B cell (primary cell): ENCODE data around the gene AANAT. TPM values are rescaled to one million over a fixed set of nuclear protein-coding genes. Genes with fewer than 3 reads are reported as not detected.

ENCODE experiments used
- ATAC-seq: fragments of 200-7000 bp; cut with Tn5 transposase; one replicate; pipeline ENCODE4 v1.10.0; 2021; ENCODE audit warnings: low read depth, mild to moderate bottlenecking, moderate number of reproducible peaks, moderate library complexity
- CTCF ChIA-PET: fragments of 350-600 bp; sonication (Branson Sonifier 250); formaldehyde crosslinking; loops from one replicate; lab custom pipeline; 2021; ENCODE audit warnings: antibody characterized with exemption, inconsistent platforms; lab: Charles Lee
- POLR2A ChIA-PET: fragments of 350-600 bp; sonication (Branson Sonifier 250); formaldehyde crosslinking; loops from one replicate; lab custom pipeline; 2021; ENCODE audit warnings: antibody characterized with exemption; lab: Charles Lee
- DNase-seq: peaks from one replicate; pipeline ENCODE4 v3.0.0; 2013
- H2AFZ ChIP-seq: 2 replicates; pipeline ENCODE4 v1.6.1; 2012; ENCODE audit warnings: mild to moderate bottlenecking, low read depth, low read length; ENCODE audit not compliant: insufficient read depth, poor library complexity, severe bottlenecking
- H3K27ac ChIP-seq, 2 donors: 1 replicate in 1 of 2; 2 replicates in 1 of 2; pipeline ENCODE4 v1.5.1; 2012 to 2013; ENCODE audit warnings: low read length in 2 of 2, mild to moderate bottlenecking in 2 of 2, moderate library complexity in 1 of 2
- H3K27me3 ChIP-seq, 4 experiments: fragments of 200-600 bp in 1 of 4; sonication (generic) in 1 of 4; replicated peaks in 1 of 4; 1 replicate in 2 of 4; 2 replicates in 2 of 4; pipeline versions ENCODE4 v1.6.1 to v1.7.0; 2013 to 2016; ENCODE audit warnings: low read length in 3 of 4, mild to moderate bottlenecking in 2 of 4, mixed read lengths in 1 of 4, moderate library complexity in 1 of 4; ENCODE audit not compliant: insufficient read depth in 4 of 4, control insufficient read depth in 3 of 4; ENCODE audit errors: control extremely low read depth in 1 of 4
- H3K36me3 ChIP-seq, 2 experiments: replicated peaks in 1 of 2; 1 replicate in 1 of 2; 2 replicates in 1 of 2; pipeline versions ENCODE4 v1.6.1 to v1.7.1; 2013; ENCODE audit warnings: low read length in 1 of 2; ENCODE audit not compliant: insufficient read depth in 2 of 2, control insufficient read depth in 1 of 2; ENCODE audit errors: control extremely low read depth in 1 of 2, extremely low read depth in 1 of 2
- H3K4me1 ChIP-seq, 2 donors: fragments of 200-600 bp in 1 of 2; sonication (generic) in 1 of 2; 1 replicate in 1 of 2; 2 replicates in 1 of 2; pipeline versions ENCODE4 v1.5.1 to v1.6.1; 2013 to 2017; ENCODE audit warnings: low read length in 2 of 2; ENCODE audit not compliant: control insufficient read depth in 2 of 2, insufficient read depth in 2 of 2
- H3K4me2 ChIP-seq: replicated peaks from 2 replicates; pipeline ENCODE3; 2012; ENCODE audit warnings: mild to moderate bottlenecking, low read depth, low read length; ENCODE audit not compliant: poor library complexity, severe bottlenecking
- H3K4me3 ChIP-seq, 5 experiments: fragments of 200-600 bp in 1 of 5; sonication (generic) in 1 of 5; 1 replicate in 3 of 5; 2 replicates in 2 of 5; pipeline versions ENCODE4 v1.5.1 to v1.7.0; 2011 to 2016; ENCODE audit warnings: low read length in 4 of 5, mild to moderate bottlenecking in 4 of 5, low read depth in 2 of 5, control low read depth in 1 of 5, moderate library complexity in 1 of 5; ENCODE audit not compliant: insufficient read depth in 1 of 5; ENCODE audit errors: control extremely low read depth in 1 of 5, extremely low read depth in 1 of 5
- H3K79me2 ChIP-seq: fragments of 200-600 bp; sonication (generic); one replicate; pipeline ENCODE4 v1.6.0; 2016; ENCODE audit warnings: low read length; ENCODE audit not compliant: control insufficient read depth, insufficient read depth
- H3K9ac ChIP-seq: fragments of 200-600 bp; sonication (generic); 2 replicates; pipeline ENCODE4 v1.6.1; 2017; ENCODE audit warnings: mild to moderate bottlenecking, low read length, moderate library complexity
- H3K9me3 ChIP-seq, 3 donors: one replicate each; pipeline versions ENCODE4 v1.6.1 to v1.7.1; 2013; ENCODE audit warnings: low read length in 2 of 3; ENCODE audit not compliant: control insufficient read depth in 2 of 3, insufficient read depth in 1 of 3; ENCODE audit errors: control extremely low read depth in 1 of 3
- H4K20me1 ChIP-seq: 2 replicates; pipeline ENCODE4 v1.6.0; 2012; ENCODE audit warnings: mild to moderate bottlenecking, low read length; ENCODE audit not compliant: insufficient read depth, control insufficient read depth, poor library complexity, severe bottlenecking
- H3K27ac Mint-ChIP-seq: one replicate; pipeline ENCODE4 v1.8.0; 2021; ENCODE audit warnings: mixed read lengths
- H3K27me3 Mint-ChIP-seq: one replicate; pipeline ENCODE4 v1.8.0; 2021; ENCODE audit warnings: mixed read lengths
- H3K4me1 Mint-ChIP-seq: one replicate; pipeline ENCODE4 v1.8.0; 2021; ENCODE audit warnings: mixed read lengths
- H3K4me3 Mint-ChIP-seq: one replicate; pipeline ENCODE4 v1.8.0; 2021; ENCODE audit warnings: mixed read lengths
- H3K9me3 Mint-ChIP-seq: one replicate; pipeline ENCODE4 v1.8.0; 2022; ENCODE audit warnings: mixed read lengths; ENCODE audit not compliant: insufficient read depth
- EZH2 ChIP-seq: IDR thresholded peaks from 2 replicates; pipeline ENCODE4 v1.6.1; 2012; ENCODE audit warnings: borderline replicate concordance, low read depth, mild to moderate bottlenecking, moderate library complexity, low read length; ENCODE audit not compliant: insufficient read depth, poor library complexity, severe bottlenecking
- WGBS: methylation state at CpG from one replicate; pipeline ENCODE4 v1.1.5; 2013; ENCODE audit warnings: missing lambda C conversion rate; ENCODE audit not compliant: insufficient coverage; 5-methylcytosine and 5-hydroxymethylcytosine counted together
- intact Hi-C: fragments of 100-400 bp; cut with micrococcal nuclease; formaldehyde crosslinking; loops from one replicate; pipeline ENCODE4 v1.10.0; 2022
- polyA plus RNA-seq: library from polyadenylated mRNA; depleted of rRNA; stranded (reverse); fragments of >200 nt; gene quantifications from 2 replicates; pipeline ENCODE4 v1.2.3, GENCODE V29; 2012
- total RNA-seq, 2 donors: library from RNA; stranded (reverse); fragments of 120-200 nt in 1 of 2; gene quantifications; 1 replicate in 1 of 2; 2 replicates in 1 of 2; pipeline versions ENCODE4 v1.2.3 to v1.2.4, GENCODE V29; 2013 to 2022
- TF ChIP-seq, protein P1 (sequence below): fragments of 200-600 bp; IDR thresholded peaks from one replicate; pipeline ENCODE4 v1.8.0; 2022; ENCODE audit warnings: antibody characterized with exemption, mild to moderate bottlenecking

Gene AANAT
- total and polyA plus RNA-seq, 2 donors (not counting 1 experiment from before 2014, with no cell fraction given) = 0.42 to 0.94 TPM

DNA sequence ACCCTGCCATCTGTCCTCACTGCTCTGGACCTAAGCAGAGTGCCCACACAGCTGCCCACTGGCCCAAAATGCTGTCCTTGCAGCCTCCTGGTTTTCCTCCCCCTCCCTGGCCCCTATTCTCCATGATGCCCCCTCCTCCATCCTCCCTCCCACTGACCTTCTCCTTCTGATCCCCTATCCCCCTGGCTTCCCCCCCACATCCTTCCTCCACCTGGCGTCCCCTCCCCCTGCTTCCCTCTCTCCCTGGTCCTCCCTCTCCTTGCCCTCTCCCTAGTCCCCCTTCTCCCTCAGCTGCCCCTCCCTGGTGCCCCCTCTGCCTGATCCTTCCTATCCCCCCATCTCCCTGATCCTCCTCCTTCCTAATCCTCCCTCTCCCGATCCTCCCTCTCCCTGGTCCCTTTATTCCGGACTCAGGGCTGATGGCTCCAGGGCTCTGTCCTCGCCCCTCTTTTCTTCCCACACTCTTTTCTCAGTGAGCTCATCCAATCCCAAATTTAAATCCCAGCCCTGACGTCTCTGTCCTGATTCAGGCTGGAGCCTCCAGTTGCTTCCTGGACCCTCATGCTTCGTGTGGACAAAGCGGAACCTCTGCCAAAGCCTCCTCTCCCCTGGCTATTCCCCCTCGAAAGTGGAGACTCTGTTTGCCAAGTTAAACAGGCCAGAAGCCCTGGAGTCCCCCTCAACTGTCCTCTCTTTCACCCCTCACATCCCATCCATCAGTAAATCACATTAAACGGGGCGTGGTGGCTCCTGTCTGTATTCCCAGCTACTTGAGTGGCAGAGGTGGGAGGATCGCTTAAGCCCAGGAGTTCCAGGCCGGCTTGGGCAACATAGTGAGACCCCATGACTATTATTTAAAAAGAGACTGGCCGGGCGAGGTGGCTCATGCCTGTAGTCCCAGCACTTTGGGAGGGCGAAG is 51.9 kb downstream of the AANAT start:
- Histone ChIP-seq H3K36me3 (no peaks in the 10 kb centered on the region), H2AFZ (no peak overlapping the region), H3K4me2 (no peak overlapping the region), H4K20me1 (no peaks in the 10 kb centered on the region), H3K4me3 (no peak overlapping the region), H3K4me1 (peaks cover 20 to 28% of the 10 kb centered on the region in 2 donors), H3K9ac (no peak overlapping the region), H3K9me3 (no peaks in the 10 kb centered on the region), H3K27ac (no peak overlapping the region), H3K79me2 (no peaks in the 10 kb centered on the region), H3K27me3 (peaks cover 0 to 11% (median 1%) of the 10 kb centered on the region in 4 experiments)
- H3K9me3 Mint-ChIP-seq = no peaks in the 10 kb centered on the region
- TF ChIP-seq, protein P1, sequence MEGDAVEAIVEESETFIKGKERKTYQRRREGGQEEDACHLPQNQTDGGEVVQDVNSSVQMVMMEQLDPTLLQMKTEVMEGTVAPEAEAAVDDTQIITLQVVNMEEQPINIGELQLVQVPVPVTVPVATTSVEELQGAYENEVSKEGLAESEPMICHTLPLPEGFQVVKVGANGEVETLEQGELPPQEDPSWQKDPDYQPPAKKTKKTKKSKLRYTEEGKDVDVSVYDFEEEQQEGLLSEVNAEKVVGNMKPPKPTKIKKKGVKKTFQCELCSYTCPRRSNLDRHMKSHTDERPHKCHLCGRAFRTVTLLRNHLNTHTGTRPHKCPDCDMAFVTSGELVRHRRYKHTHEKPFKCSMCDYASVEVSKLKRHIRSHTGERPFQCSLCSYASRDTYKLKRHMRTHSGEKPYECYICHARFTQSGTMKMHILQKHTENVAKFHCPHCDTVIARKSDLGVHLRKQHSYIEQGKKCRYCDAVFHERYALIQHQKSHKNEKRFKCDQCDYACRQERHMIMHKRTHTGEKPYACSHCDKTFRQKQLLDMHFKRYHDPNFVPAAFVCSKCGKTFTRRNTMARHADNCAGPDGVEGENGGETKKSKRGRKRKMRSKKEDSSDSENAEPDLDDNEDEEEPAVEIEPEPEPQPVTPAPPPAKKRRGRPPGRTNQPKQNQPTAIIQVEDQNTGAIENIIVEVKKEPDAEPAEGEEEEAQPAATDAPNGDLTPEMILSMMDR = no peak
- no peak for TF ChIP-seq EZH2
- no peak for DNase-seq
- peaks cover 3% of the 10 kb centered on the region for H3K27me3 Mint-ChIP-seq
- H3K4me1 Mint-ChIP-seq = peaks cover 30% of the 10 kb centered on the region
- POLR2A ChIA-PET = interaction anchor here (0.6 to 0.7 kb wide), 3 partner anchors 9 to 21 kb away, joined by 3 to 10 read pairs (median 7); partner anchors contain the start of gene PRCD
- intact Hi-C loops = no loop called here
- CTCF ChIA-PET = interaction anchor here (0.7 to 7.5 kb wide), 8 partner anchors 9 to 373 kb away, joined by 3 to 89 read pairs (median 4); no protein-coding TSS in a partner anchor
- WGBS = 89% methylated on average over 13 of the region's 15 CpGs
- ATAC-seq = no peak
- H3K4me3 Mint-ChIP-seq = no peak overlapping the region
- H3K27ac Mint-ChIP-seq = peak overlapping the region; percentile 37

Other genes starting within 250 kb of the AANAT start
- gene RNF157, start 227.1 kb upstream of the AANAT start, total RNA-seq = 1.2 and 1.4 TPM in 2 replicates
- gene RNF157, start 227.1 kb upstream of the AANAT start, polyA plus RNA-seq = 0.54 and 0.84 TPM in 2 replicates
- 78.9 and 84.8 TPM in 2 replicates for gene UBALD2, start 202.3 kb upstream of the AANAT start, total RNA-seq
- 155 and 252 TPM in 2 replicates for gene UBALD2, start 202.3 kb upstream of the AANAT start, polyA plus RNA-seq
- gene QRICH2, start 159.3 kb upstream of the AANAT start, total RNA-seq = 4.2 and 4.4 TPM in 2 replicates
- 3.1 and 4.5 TPM in 2 replicates for gene QRICH2, start 159.3 kb upstream of the AANAT start, polyA plus RNA-seq
- 45.5 and 48.0 TPM in 2 replicates for gene PRPSAP1, start 113.7 kb upstream of the AANAT start, total RNA-seq
- 43.0 and 61.4 TPM in 2 replicates for gene PRPSAP1, start 113.7 kb upstream of the AANAT start, polyA plus RNA-seq
- 2.2 and 2.4 TPM in 2 replicates for gene SPHK1, start 83.0 kb upstream of the AANAT start, total RNA-seq
- 1.1 and 1.9 TPM in 2 replicates for gene SPHK1, start 83.0 kb upstream of the AANAT start, polyA plus RNA-seq
- 54.0 and 62.4 TPM in 2 replicates for gene UBE2O, start 14.5 kb upstream of the AANAT start, total RNA-seq
- 41.3 and 62.5 TPM in 2 replicates for gene UBE2O, start 14.5 kb upstream of the AANAT start, polyA plus RNA-seq
- gene RHBDF2, start 33.8 kb downstream of the AANAT start, total RNA-seq = 482 and 509 TPM in 2 replicates
- 276 and 288 TPM in 2 replicates for gene RHBDF2, start 33.8 kb downstream of the AANAT start, polyA plus RNA-seq
- gene CYGB, start 70.1 kb downstream of the AANAT start, total RNA-seq = 2.7 and 3.0 TPM in 2 replicates
- gene CYGB, start 70.1 kb downstream of the AANAT start, polyA plus RNA-seq = 0.14 and 0.42 TPM in 2 replicates
- 30.6 and 34.4 TPM in 2 replicates for gene PRCD, start 72.4 kb downstream of the AANAT start, total RNA-seq
- 10.5 and 18.0 TPM in 2 replicates for gene PRCD, start 72.4 kb downstream of the AANAT start, polyA plus RNA-seq
- 2.7 TPM in 2 replicates for gene ST6GALNAC2, start 118.3 kb downstream of the AANAT start, total RNA-seq
- gene ST6GALNAC2, start 118.3 kb downstream of the AANAT start, polyA plus RNA-seq = 0.25 and 0.58 TPM in 2 replicates
- gene ST6GALNAC1, start 176.2 kb downstream of the AANAT start, total RNA-seq = not detected in 2 replicates
- gene ST6GALNAC1, start 176.2 kb downstream of the AANAT start, polyA plus RNA-seq = not detected in 2 replicates
- gene MXRA7, start 243.4 kb downstream of the AANAT start, total RNA-seq = 14.5 and 16.1 TPM in 2 replicates
- 5.5 and 8.4 TPM in 2 replicates for gene MXRA7, start 243.4 kb downstream of the AANAT start, polyA plus RNA-seq